Bronchial epithelial cell (primary cell): ENCODE measurements around the gene CERKL. TPM values are rescaled to one million over a fixed set of nuclear protein-coding genes. Genes with fewer than 3 reads are reported as not detected.

ENCODE experiments used
- DNase-seq: peaks from one replicate; pipeline ENCODE4 v3.0.0-alpha.2; 2010; ENCODE audit warnings: low read depth
- FAIRE-seq: peaks from 2 replicates; lab custom pipeline; 2011; peaks lifted over from hg19 to GRCh38; lab: Jason Lieb, UNC
- H3K27me3 ChIP-seq: 2 replicates; pipeline ENCODE4 v1.5.1; 2011; ENCODE audit warnings: low read length; ENCODE audit not compliant: control insufficient read depth, insufficient read depth
- H3K36me3 ChIP-seq: 2 replicates; pipeline ENCODE4 v1.5.1; 2011; ENCODE audit warnings: low read length; ENCODE audit not compliant: control insufficient read depth, insufficient read depth
- H3K4me3 ChIP-seq: 2 replicates; pipeline ENCODE4 v1.5.1; 2011; ENCODE audit warnings: mild to moderate bottlenecking, low read depth, low read length, control low read depth
- CTCF ChIP-seq: IDR thresholded peaks from 2 replicates; pipeline ENCODE4 v1.5.1; 2011; ENCODE audit warnings: mild to moderate bottlenecking, moderate library complexity, low read length, control low read depth, inconsistent platforms; ENCODE audit not compliant: insufficient read depth, severe bottlenecking
- total RNA-seq: library from RNA; depleted of rRNA; stranded (reverse); fragments of >200 nt; gene quantifications from 2 replicates; pipeline ENCODE4 v1.2.1, GENCODE V29; 2014

The CERKL gene
- total RNA-seq, 1 donor from 2014 or later = not detected

- H3K4me3 ChIP-seq = no peak overlapping the region
- DNase-seq = no peak
- no peak for FAIRE-seq
- TF ChIP-seq CTCF = no peak
- no peaks in the 10 kb centered on the region for H3K36me3 ChIP-seq
- no peaks in the 10 kb centered on the region for H3K27me3 ChIP-seq
Observed at GRCh38 chr2:181563101-181563692, 93.7 kb downstream of the CERKL start.

- Histone ChIP-seq H3K4me3 (no peak overlapping the region), H3K27me3 (no peaks in the 10 kb centered on the region), H3K36me3 (no peaks in the 10 kb centered on the region)
- no peak for FAIRE-seq
- DNase-seq = no peak
- no peak for TF ChIP-seq CTCF
Observed at GRCh38 chr2:181558371-181558770, 98.5 kb downstream of the CERKL start.

DNA sequence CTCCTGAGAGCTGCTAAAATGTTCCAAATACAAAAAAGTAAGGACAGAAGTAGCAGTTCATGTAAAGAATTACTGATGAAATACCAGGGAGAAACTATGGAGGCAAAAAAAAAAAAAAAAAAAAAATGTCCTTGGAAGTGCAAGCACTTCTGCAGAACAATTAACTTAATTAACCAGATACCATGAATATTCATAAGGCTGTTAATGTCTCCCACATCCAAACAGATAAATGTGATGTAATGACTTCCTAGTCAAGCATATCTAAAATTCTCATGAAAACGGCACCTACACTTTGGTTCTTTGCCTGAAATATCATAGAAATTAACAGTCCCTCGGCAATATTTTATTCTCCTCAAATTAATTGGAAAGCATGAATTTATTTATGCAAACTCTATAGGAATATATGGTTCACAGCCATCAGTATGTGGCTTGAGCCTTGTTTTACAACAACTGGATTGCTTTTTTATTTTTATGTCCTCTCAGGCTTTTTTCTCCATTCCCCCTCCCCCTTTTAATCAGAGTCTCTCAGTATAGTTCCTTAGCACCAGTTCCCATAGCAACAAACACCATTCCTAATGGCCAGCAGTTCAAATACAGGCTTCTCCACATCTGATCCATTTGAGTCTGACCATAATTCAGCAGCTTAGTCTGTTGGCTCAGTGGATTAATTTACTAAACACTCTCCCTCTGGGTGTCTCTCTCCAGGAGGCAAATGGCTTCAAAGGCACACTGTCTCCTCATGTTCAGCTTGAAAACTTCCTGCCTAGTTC is 102.7 kb downstream of the CERKL start:
- no peak for TF ChIP-seq CTCF
- H3K4me3 ChIP-seq = no peak overlapping the region
- no peak for DNase-seq
- no peaks in the 10 kb centered on the region for H3K27me3 ChIP-seq
- no peaks in the 10 kb centered on the region for H3K36me3 ChIP-seq
- peak; percentile 13 for FAIRE-seq

DNA sequence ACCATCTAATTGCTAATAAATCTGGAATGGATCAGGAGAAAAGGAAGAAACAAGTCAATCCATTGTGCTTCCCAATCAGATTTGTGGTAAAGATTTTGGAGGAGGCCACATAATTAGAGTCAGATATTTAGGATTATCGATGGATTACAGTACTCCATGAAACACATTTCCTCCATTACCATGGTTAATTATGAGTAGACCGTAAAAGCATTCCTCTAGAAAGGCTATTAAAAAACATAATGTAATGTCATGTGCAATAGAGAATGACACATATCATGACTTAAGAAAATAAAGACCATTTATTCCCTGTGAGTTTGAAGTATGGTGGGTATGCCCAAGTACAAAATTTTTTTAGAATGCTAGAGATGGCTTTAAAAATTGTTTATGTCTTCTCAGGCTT is 103.7 kb downstream of the CERKL start:
- Histone ChIP-seq H3K4me3 (no peak overlapping the region), H3K27me3 (no peaks in the 10 kb centered on the region), H3K36me3 (no peaks in the 10 kb centered on the region)
- no peak for DNase-seq
- TF ChIP-seq CTCF = no peak
- no peak for FAIRE-seq

GRCh38 chr2:181552808-181553207 is 104.1 kb downstream of the CERKL start:
- FAIRE-seq (no peak), DNase-seq (peak; percentile 91)
- TF ChIP-seq CTCF = no peak
- Histone ChIP-seq H3K36me3 (no peaks in the 10 kb centered on the region), H3K4me3 (no peak overlapping the region), H3K27me3 (no peaks in the 10 kb centered on the region)
